ENCODE measurements around the gene TXNDC16.

GRCh38 chr14:52553002-52553670 is 831 bp upstream of the TXNDC16 start:
- TF ChIP-seq, protein P1, sequence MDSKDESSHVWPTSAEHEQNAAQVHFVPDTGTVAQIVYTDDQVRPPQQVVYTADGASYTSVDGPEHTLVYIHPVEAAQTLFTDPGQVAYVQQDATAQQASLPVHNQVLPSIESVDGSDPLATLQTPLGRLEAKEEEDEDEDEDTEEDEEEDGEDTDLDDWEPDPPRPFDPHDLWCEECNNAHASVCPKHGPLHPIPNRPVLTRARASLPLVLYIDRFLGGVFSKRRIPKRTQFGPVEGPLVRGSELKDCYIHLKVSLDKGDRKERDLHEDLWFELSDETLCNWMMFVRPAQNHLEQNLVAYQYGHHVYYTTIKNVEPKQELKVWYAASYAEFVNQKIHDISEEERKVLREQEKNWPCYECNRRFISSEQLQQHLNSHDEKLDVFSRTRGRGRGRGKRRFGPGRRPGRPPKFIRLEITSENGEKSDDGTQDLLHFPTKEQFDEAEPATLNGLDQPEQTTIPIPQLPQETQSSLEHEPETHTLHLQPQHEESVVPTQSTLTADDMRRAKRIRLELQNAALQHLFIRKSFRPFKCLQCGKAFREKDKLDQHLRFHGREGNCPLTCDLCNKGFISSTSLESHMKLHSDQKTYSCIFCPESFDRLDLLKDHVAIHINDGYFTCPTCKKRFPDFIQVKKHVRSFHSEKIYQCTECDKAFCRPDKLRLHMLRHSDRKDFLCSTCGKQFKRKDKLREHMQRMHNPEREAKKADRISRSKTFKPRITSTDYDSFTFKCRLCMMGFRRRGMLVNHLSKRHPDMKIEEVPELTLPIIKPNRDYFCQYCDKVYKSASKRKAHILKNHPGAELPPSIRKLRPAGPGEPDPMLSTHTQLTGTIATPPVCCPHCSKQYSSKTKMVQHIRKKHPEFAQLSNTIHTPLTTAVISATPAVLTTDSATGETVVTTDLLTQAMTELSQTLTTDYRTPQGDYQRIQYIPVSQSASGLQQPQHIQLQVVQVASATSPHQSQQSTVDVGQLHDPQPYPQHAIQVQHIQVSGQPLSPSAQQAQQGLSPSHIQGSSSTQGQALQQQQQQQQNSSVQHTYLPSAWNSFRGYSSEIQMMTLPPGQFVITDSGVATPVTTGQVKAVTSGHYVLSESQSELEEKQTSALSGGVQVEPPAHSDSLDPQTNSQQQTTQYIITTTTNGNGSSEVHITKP (tag by site-specific recombination; IDR thresholded peaks at IDR 0.05): no peak
- TF ChIP-seq CTCF (tag by site-specific recombination; IDR thresholded peaks at IDR 0.05): no peak
- TF ChIP-seq, protein P2, sequence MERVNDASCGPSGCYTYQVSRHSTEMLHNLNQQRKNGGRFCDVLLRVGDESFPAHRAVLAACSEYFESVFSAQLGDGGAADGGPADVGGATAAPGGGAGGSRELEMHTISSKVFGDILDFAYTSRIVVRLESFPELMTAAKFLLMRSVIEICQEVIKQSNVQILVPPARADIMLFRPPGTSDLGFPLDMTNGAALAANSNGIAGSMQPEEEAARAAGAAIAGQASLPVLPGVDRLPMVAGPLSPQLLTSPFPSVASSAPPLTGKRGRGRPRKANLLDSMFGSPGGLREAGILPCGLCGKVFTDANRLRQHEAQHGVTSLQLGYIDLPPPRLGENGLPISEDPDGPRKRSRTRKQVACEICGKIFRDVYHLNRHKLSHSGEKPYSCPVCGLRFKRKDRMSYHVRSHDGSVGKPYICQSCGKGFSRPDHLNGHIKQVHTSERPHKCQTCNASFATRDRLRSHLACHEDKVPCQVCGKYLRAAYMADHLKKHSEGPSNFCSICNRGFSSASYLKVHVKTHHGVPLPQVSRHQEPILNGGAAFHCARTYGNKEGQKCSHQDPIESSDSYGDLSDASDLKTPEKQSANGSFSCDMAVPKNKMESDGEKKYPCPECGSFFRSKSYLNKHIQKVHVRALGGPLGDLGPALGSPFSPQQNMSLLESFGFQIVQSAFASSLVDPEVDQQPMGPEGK (tag by site-specific recombination; IDR thresholded peaks at IDR 0.05): no peak

Data from HEK293 (cell line).